ENCODE data around the gene TERC.

GRCh38 chr3:169754711-169755110 is 10.1 kb downstream of the TERC start:
- TF ChIP-seq CTCF (IDR thresholded peaks at IDR 0.05) (no peak), KDM1A (IDR thresholded peaks at IDR 0.05; ENCODE audit: low read depth) (no peak), NFE2L2 (conservative IDR thresholded peaks at IDR 0.05; ENCODE audit: low read length) (no peak), RCOR1 (IDR thresholded peaks at IDR 0.05; ENCODE audit: low read depth, low read length) (no peak), MAFK (IDR thresholded peaks at IDR 0.05; ENCODE audit: partially characterized antibody) (no peak), POLR2A (IDR thresholded peaks at IDR 0.05; ENCODE audit: low read length) (no peak), MAX (IDR thresholded peaks at IDR 0.05) (no peak), ESRRA (IDR thresholded peaks at IDR 0.05; ENCODE audit: borderline replicate concordance, low read length) (no peak), MAZ (IDR thresholded peaks at IDR 0.05; ENCODE audit: borderline replicate concordance, low read depth, low read length) (no peak), EP300 (IDR thresholded peaks at IDR 0.05) (no peak)

Measured in A549 (cell line).